Kidney tubule cell (primary cell): ENCODE data around the gene KANSL1.
"Not testable (repeated sequence)": the region's sequence is repeated elsewhere in the genome, so short reads cannot be mapped to it uniquely, and the experiment has no call there.

Experiments
- DNase-seq: peaks from one replicate; pipeline ENCODE4 v3.0.0-alpha.2; 2018; ENCODE audit warnings: low spot score

KANSL1 gene

GRCh38 chr17:46037722-46038255, 155.4 kb downstream of the KANSL1 start:
- no peak for DNase-seq

- no peak for DNase-seq
Observed at GRCh38 chr17:46036491-46036890, 156.7 kb downstream of the KANSL1 start.

- peak; percentile 44 for DNase-seq
Observed at GRCh38 chr17:46035112-46035818, 158.0 kb downstream of the KANSL1 start.

GRCh38 chr17:46033392-46033791, 159.8 kb downstream of the KANSL1 start:
- DNase-seq, result no peak

- DNase-seq, result no peak
Observed at GRCh38 chr17:46032909-46033308, 160.3 kb downstream of the KANSL1 start.

GRCh38 chr17:46031920-46032319, 161.3 kb downstream of the KANSL1 start:
- no peak for DNase-seq

- no peak for DNase-seq
Observed at GRCh38 chr17:46031440-46031839, 161.8 kb downstream of the KANSL1 start.

- no peak for DNase-seq
Observed at GRCh38 chr17:46030752-46031151, 162.5 kb downstream of the KANSL1 start.

- DNase-seq, result no peak
Observed at GRCh38 chr17:46029627-46030026, 163.6 kb downstream of the KANSL1 start.

- DNase-seq, result no peak
Observed at GRCh38 chr17:46028981-46029565, 164.2 kb downstream of the KANSL1 start.

- DNase-seq, result no peak
Observed at GRCh38 chr17:46028374-46028773, 164.9 kb downstream of the KANSL1 start.

- DNase-seq, result no peak
Observed at GRCh38 chr17:46027976-46028325, 165.3 kb downstream of the KANSL1 start.

- DNase-seq, result no peak
Observed at GRCh38 chr17:46027048-46027975, 165.9 kb downstream of the KANSL1 start.

GRCh38 chr17:46026166-46027047, 166.8 kb downstream of the KANSL1 start:
- DNase-seq, result no peak

GRCh38 chr17:46025510-46026165, 167.6 kb downstream of the KANSL1 start:
- no peak for DNase-seq

GRCh38 chr17:46025060-46025459, 168.2 kb downstream of the KANSL1 start:
- no peak for DNase-seq

GRCh38 chr17:46024590-46024989, 168.6 kb downstream of the KANSL1 start:
- DNase-seq, result no peak

GRCh38 chr17:46023783-46024388, 169.3 kb downstream of the KANSL1 start:
- DNase-seq, result no peak

- not testable (repeated sequence) for DNase-seq
Observed at GRCh38 chr17:46023366-46023765, 169.9 kb downstream of the KANSL1 start.

GRCh38 chr17:46020998-46021397, 172.2 kb downstream of the KANSL1 start:
- no peak for DNase-seq
